Nephron progenitor cell (in vitro differentiated cells): ENCODE results near the gene IL6R.

ENCODE experiments used
- DNase-seq: peaks from one replicate; pipeline ENCODE4 v3.0.0; 2021
- H3K27ac Mint-ChIP-seq: 2 replicates; pipeline ENCODE4 v1.8.0; 2021; ENCODE audit warnings: mild to moderate bottlenecking, moderate library complexity, mixed read lengths
- H3K27me3 Mint-ChIP-seq: 2 replicates; pipeline ENCODE4 v1.8.0; 2021; ENCODE audit warnings: mild to moderate bottlenecking, low read depth, mixed read lengths; ENCODE audit not compliant: poor library complexity
- H3K36me3 Mint-ChIP-seq: 2 replicates; pipeline ENCODE4 v1.8.0; 2021; ENCODE audit warnings: low read depth, mixed read lengths
- H3K4me1 Mint-ChIP-seq: 2 replicates; pipeline ENCODE4 v1.8.0; 2021; ENCODE audit warnings: mixed read lengths
- H3K4me3 Mint-ChIP-seq: 2 replicates; pipeline ENCODE4 v1.8.0; 2021; ENCODE audit warnings: mild to moderate bottlenecking, moderate library complexity, mixed read lengths
- H3K9me3 Mint-ChIP-seq: 2 replicates; pipeline ENCODE4 v1.8.0; 2021; ENCODE audit warnings: mild to moderate bottlenecking, moderate library complexity, mixed read lengths
- CTCF ChIP-seq: fragments of 200-600 bp; sonication (generic); IDR thresholded peaks from 2 replicates; pipeline ENCODE4 v1.5.0; 2021; ENCODE audit warnings: antibody characterized with exemption

IL6R gene

GRCh38 chr1:154405747-154406571 lies 816 bp downstream of the IL6R start:
- TF ChIP-seq CTCF = no peak
- peak overlapping the region; percentile 75 for H3K4me3 Mint-ChIP-seq
- H3K9me3 Mint-ChIP-seq = no peaks in the 10 kb centered on the region
- peaks cover 79% of the 10 kb centered on the region for H3K27me3 Mint-ChIP-seq
- no peaks in the 10 kb centered on the region for H3K36me3 Mint-ChIP-seq
- DNase-seq = peak; percentile 74
- H3K4me1 Mint-ChIP-seq = peaks cover 40% of the 10 kb centered on the region
- H3K27ac Mint-ChIP-seq = no peak overlapping the region

GRCh38 chr1:154406572-154406879 lies 1.4 kb downstream of the IL6R start:
- H3K4me3 Mint-ChIP-seq = peak overlapping the region; percentile 75
- no peak for DNase-seq
- peaks cover 40% of the 10 kb centered on the region for H3K4me1 Mint-ChIP-seq
- no peaks in the 10 kb centered on the region for H3K36me3 Mint-ChIP-seq
- no peak for TF ChIP-seq CTCF
- H3K27ac Mint-ChIP-seq = no peak overlapping the region
- no peaks in the 10 kb centered on the region for H3K9me3 Mint-ChIP-seq
- H3K27me3 Mint-ChIP-seq = peaks cover 79% of the 10 kb centered on the region

- DNase-seq = no peak
- H3K36me3 Mint-ChIP-seq = no peaks in the 10 kb centered on the region
- H3K27me3 Mint-ChIP-seq = peaks cover 79% of the 10 kb centered on the region
- H3K9me3 Mint-ChIP-seq = no peaks in the 10 kb centered on the region
- H3K4me3 Mint-ChIP-seq = peak overlapping the region; percentile 75
- TF ChIP-seq CTCF = no peak
- peaks cover 40% of the 10 kb centered on the region for H3K4me1 Mint-ChIP-seq
- no peak overlapping the region for H3K27ac Mint-ChIP-seq
These were observed 1.7 kb downstream of the IL6R start for GRCh38 chr1:154406886-154407197.

GRCh38 chr1:154407198-154408091 lies 2.3 kb downstream of the IL6R start:
- Mint-ChIP-seq H3K27me3 (peaks cover 74% of the 10 kb centered on the region), H3K4me1 (peaks cover 40% of the 10 kb centered on the region), H3K36me3 (no peaks in the 10 kb centered on the region), H3K9me3 (no peaks in the 10 kb centered on the region), H3K4me3 (no peak overlapping the region), H3K27ac (no peak overlapping the region)
- DNase-seq = no peak
- TF ChIP-seq CTCF = no peak

GRCh38 chr1:154408174-154408777 lies 3.1 kb downstream of the IL6R start:
- no peak overlapping the region for H3K27ac Mint-ChIP-seq
- DNase-seq = no peak
- no peak for TF ChIP-seq CTCF
- no peak overlapping the region for H3K4me3 Mint-ChIP-seq
- peaks cover 40% of the 10 kb centered on the region for H3K4me1 Mint-ChIP-seq
- H3K36me3 Mint-ChIP-seq = no peaks in the 10 kb centered on the region
- peaks cover 65% of the 10 kb centered on the region for H3K27me3 Mint-ChIP-seq
- no peaks in the 10 kb centered on the region for H3K9me3 Mint-ChIP-seq
